Mesenchymal stem cell (in vitro differentiated cells and primary cell): ENCODE measurements around the gene LRRC7.
"Not testable (repeated sequence)": the region's sequence is repeated elsewhere in the genome, so short reads cannot be mapped to it uniquely, and the experiment has no call there.

Source experiments
- DNase-seq: peaks from one replicate; pipeline ENCODE4 v3.0.0-alpha.2; 2013
- H2AFZ ChIP-seq: one replicate; pipeline ENCODE4 v1.6.1; 2013; ENCODE audit warnings: low read depth, mild to moderate bottlenecking, control low read depth, inconsistent platforms, low read length, moderate library complexity
- H2AK5ac ChIP-seq: 2 replicates; pipeline ENCODE4 v1.6.1; 2013; ENCODE audit warnings: low read length, moderate library complexity, mild to moderate bottlenecking, inconsistent platforms; ENCODE audit not compliant: severe bottlenecking
- H2BK120ac ChIP-seq: one replicate; pipeline ENCODE4 v1.6.1; 2013; ENCODE audit warnings: low read depth, mild to moderate bottlenecking, inconsistent platforms, low read length, moderate library complexity
- H2BK12ac ChIP-seq, 2 experiments: one replicate each; pipeline ENCODE4 v1.6.1; 2013; ENCODE audit warnings: inconsistent platforms in 2 of 2, low read length in 2 of 2, mild to moderate bottlenecking in 2 of 2, moderate library complexity in 2 of 2, control low read depth in 1 of 2
- H2BK15ac ChIP-seq: one replicate; pipeline ENCODE4 v1.6.1; 2013; ENCODE audit warnings: mild to moderate bottlenecking, low read depth, inconsistent platforms; ENCODE audit not compliant: poor library complexity, severe bottlenecking
- H2BK5ac ChIP-seq: 2 replicates; pipeline ENCODE4 v1.6.1; 2013; ENCODE audit warnings: low read depth, mild to moderate bottlenecking, low read length, control low read depth, inconsistent platforms; ENCODE audit not compliant: poor library complexity, severe bottlenecking
- H3K14ac ChIP-seq, 2 experiments: one replicate each; pipeline ENCODE4 v1.6.1; 2013; ENCODE audit warnings: inconsistent platforms in 2 of 2, low read length in 2 of 2, control low read depth in 1 of 2, mild to moderate bottlenecking in 1 of 2, moderate library complexity in 1 of 2
- H3K18ac ChIP-seq, 2 experiments: one replicate each; pipeline ENCODE4 v1.6.1; 2013; ENCODE audit warnings: inconsistent platforms in 2 of 2, low read length in 2 of 2, control low read depth in 1 of 2, low read depth in 1 of 2, mild to moderate bottlenecking in 1 of 2
- H3K23ac ChIP-seq, 2 experiments: one replicate each; pipeline ENCODE4 v1.6.1; 2013; ENCODE audit warnings: inconsistent platforms in 2 of 2, low read length in 2 of 2, mild to moderate bottlenecking in 2 of 2, moderate library complexity in 2 of 2, control low read depth in 1 of 2
- H3K27ac ChIP-seq: 2 replicates; pipeline ENCODE4 v1.5.1; 2013; ENCODE audit warnings: mild to moderate bottlenecking, moderate library complexity, low read length, control low read depth, inconsistent platforms; ENCODE audit not compliant: poor library complexity, severe bottlenecking
- H3K27me3 ChIP-seq, 2 experiments: 2 replicates each; pipeline versions ENCODE4 v1.6.1 to v1.7.0; 2013; ENCODE audit warnings: low read length in 2 of 2, mild to moderate bottlenecking in 2 of 2, moderate library complexity in 2 of 2, control low read depth in 1 of 2, inconsistent platforms in 1 of 2; ENCODE audit not compliant: control insufficient read depth in 1 of 2, insufficient read depth in 1 of 2
- H3K36me3 ChIP-seq, 2 experiments: 2 replicates each; pipeline versions ENCODE4 v1.6.1 to v1.7.0; 2013; ENCODE audit warnings: low read length in 2 of 2, control low read depth in 1 of 2, inconsistent platforms in 1 of 2, low read depth in 1 of 2, mild to moderate bottlenecking in 1 of 2; ENCODE audit not compliant: insufficient read depth in 2 of 2, control insufficient read depth in 1 of 2
- H3K4ac ChIP-seq, 2 experiments: one replicate each; pipeline ENCODE4 v1.6.1; 2013; ENCODE audit warnings: inconsistent platforms in 2 of 2, low read length in 2 of 2, mild to moderate bottlenecking in 2 of 2, moderate library complexity in 2 of 2, control low read depth in 1 of 2, low read depth in 1 of 2
- H3K4me1 ChIP-seq: 2 replicates; pipeline ENCODE4 v1.6.1; 2013; ENCODE audit warnings: low read depth, low read length, control low read depth; ENCODE audit not compliant: control insufficient read depth, insufficient read depth
- H3K4me2 ChIP-seq: 2 replicates; pipeline ENCODE4 v1.6.1; 2013; ENCODE audit warnings: low read length, mild to moderate bottlenecking, inconsistent platforms; ENCODE audit not compliant: poor library complexity, severe bottlenecking
- H3K4me3 ChIP-seq, 2 experiments: 2 replicates each; pipeline versions ENCODE4 v1.5.1 to v1.7.0; 2013; ENCODE audit warnings: low read length in 2 of 2, mild to moderate bottlenecking in 2 of 2, control low read depth in 1 of 2, low read depth in 1 of 2; ENCODE audit not compliant: insufficient read depth in 1 of 2
- H3K79me1 ChIP-seq: replicated peaks from 2 replicates; pipeline ENCODE4 v1.6.1; 2013; ENCODE audit warnings: mild to moderate bottlenecking, control low read depth, low read length, inconsistent platforms; ENCODE audit not compliant: poor library complexity, severe bottlenecking
- H3K9ac ChIP-seq: 2 replicates; pipeline ENCODE4 v1.7.0; 2013; ENCODE audit warnings: mild to moderate bottlenecking, low read length, moderate library complexity
- H3K9me3 ChIP-seq: 2 replicates; pipeline ENCODE4 v1.7.0; 2013; ENCODE audit warnings: mild to moderate bottlenecking, low read length; ENCODE audit not compliant: control insufficient read depth
- H4K8ac ChIP-seq: one replicate; pipeline ENCODE4 v1.6.1; 2013; ENCODE audit warnings: inconsistent platforms, mild to moderate bottlenecking, low read length, moderate library complexity
- H4K91ac ChIP-seq: one replicate; pipeline ENCODE4 v1.6.1; 2013; ENCODE audit warnings: mild to moderate bottlenecking, low read length, inconsistent platforms
- WGBS: methylation state at CpG from one replicate; pipeline ENCODE4 v1.1.7; 2013; ENCODE audit warnings: mixed read lengths; 5-methylcytosine and 5-hydroxymethylcytosine counted together

The LRRC7 gene

GRCh38 chr1:69962452-69962851 is 394.7 kb downstream of the LRRC7 start:
- not testable (repeated sequence) for H3K4me2 ChIP-seq, H2AK5ac ChIP-seq, H3K23ac ChIP-seq, H3K27me3 ChIP-seq, H3K9ac ChIP-seq, H3K4me3 ChIP-seq, H2BK15ac ChIP-seq, H3K18ac ChIP-seq, DNase-seq, H2BK12ac ChIP-seq, H3K27ac ChIP-seq, H3K9me3 ChIP-seq, H3K79me1 ChIP-seq, H2BK5ac ChIP-seq, H4K91ac ChIP-seq, H3K4ac ChIP-seq, H3K14ac ChIP-seq, H2AFZ ChIP-seq, H2BK120ac ChIP-seq, H3K36me3 ChIP-seq, H4K8ac ChIP-seq, H3K4me1 ChIP-seq
- WGBS = 50% methylated on average over 1 of the region's 2 CpGs

- no peak overlapping the region for H3K14ac ChIP-seq
- peaks cover 4% of the 10 kb centered on the region for H3K9me3 ChIP-seq
- H2BK12ac ChIP-seq = no peak overlapping the region
- H2AK5ac ChIP-seq = no peak overlapping the region
- no peaks in the 10 kb centered on the region for H3K27me3 ChIP-seq
- no peak overlapping the region for H2AFZ ChIP-seq
- H3K4me2 ChIP-seq = no peak overlapping the region
- H3K27ac ChIP-seq = no peak overlapping the region
- no peaks in the 10 kb centered on the region for H3K79me1 ChIP-seq
- H4K91ac ChIP-seq = no peak overlapping the region
- no peak for DNase-seq
- H3K23ac ChIP-seq = no peak overlapping the region
- H2BK15ac ChIP-seq = no peak overlapping the region
- H3K4me1 ChIP-seq = no peaks in the 10 kb centered on the region
- H3K9ac ChIP-seq = no peak overlapping the region
- H2BK120ac ChIP-seq = no peak overlapping the region
- H3K4ac ChIP-seq = no peak overlapping the region
- WGBS = 90% methylated on average over 3 of the region's 3 CpGs
- H3K18ac ChIP-seq = no peak overlapping the region
- H2BK5ac ChIP-seq = no peak overlapping the region
- no peaks in the 10 kb centered on the region for H3K36me3 ChIP-seq
- H4K8ac ChIP-seq = no peak overlapping the region
- no peak overlapping the region for H3K4me3 ChIP-seq
Observed at GRCh38 chr1:69967245-69967766, 399.6 kb downstream of the LRRC7 start.

- 79% methylated on average over 2 of the region's 3 CpGs for WGBS
Observed at GRCh38 chr1:69976896-69977295, 409.2 kb downstream of the LRRC7 start.

GRCh38 chr1:69982992-69983391 is 415.3 kb downstream of the LRRC7 start:
- WGBS = no CpG with 5 or more reads among the region's 1 CpG
- H3K79me1 ChIP-seq = no peaks in the 10 kb centered on the region
- H3K18ac ChIP-seq = no peak overlapping the region
- H2BK5ac ChIP-seq = no peak overlapping the region
- H3K23ac ChIP-seq = no peak overlapping the region
- H3K4me2 ChIP-seq = no peak overlapping the region
- H2AFZ ChIP-seq = no peak overlapping the region
- no peak overlapping the region for H2BK120ac ChIP-seq
- H3K9me3 ChIP-seq = no peaks in the 10 kb centered on the region
- no peak overlapping the region for H3K27ac ChIP-seq
- H3K4me3 ChIP-seq = no peak overlapping the region
- H3K9ac ChIP-seq = no peak overlapping the region
- H3K4me1 ChIP-seq = no peaks in the 10 kb centered on the region
- H3K36me3 ChIP-seq = no peaks in the 10 kb centered on the region
- no peak overlapping the region for H4K91ac ChIP-seq
- H2AK5ac ChIP-seq = no peak overlapping the region
- no peak overlapping the region for H3K4ac ChIP-seq
- peak; percentile 76 for DNase-seq
- H3K27me3 ChIP-seq = no peaks in the 10 kb centered on the region
- no peak overlapping the region for H3K14ac ChIP-seq
- H2BK15ac ChIP-seq = no peak overlapping the region
- H2BK12ac ChIP-seq = no peak overlapping the region
- H4K8ac ChIP-seq = no peak overlapping the region

More at GRCh38 chr1:69976896-69977295, 409.2 kb downstream of the LRRC7 start:
- Histone ChIP-seq H3K27ac (no peak overlapping the region), H3K4me1 (no peaks in the 10 kb centered on the region), H2BK5ac (no peak overlapping the region), H4K91ac (no peak overlapping the region), H3K4me3 (no peak overlapping the region), H3K4ac (no peak overlapping the region), H2BK12ac (no peak overlapping the region), H3K27me3 (no peaks in the 10 kb centered on the region), H2AFZ (no peak overlapping the region), H2BK15ac (no peak overlapping the region), H3K23ac (no peak overlapping the region), H3K14ac (no peak overlapping the region), H2AK5ac (no peak overlapping the region), H3K18ac (no peak overlapping the region), H3K79me1 (no peaks in the 10 kb centered on the region), H2BK120ac (no peak overlapping the region), H3K9me3 (no peaks in the 10 kb centered on the region), H4K8ac (no peak overlapping the region), H3K36me3 (no peaks in the 10 kb centered on the region), H3K4me2 (no peak overlapping the region), H3K9ac (no peak overlapping the region)
- DNase-seq = peak; percentile 43
